Right lobe of liver (tissue), 4 donors: Measurements from ENCODE around the gene CST3.

Experiments used
- POLR2A ChIP-seq: fragments of 450-650 bp; IDR thresholded peaks from one replicate; pipeline ENCODE4 v1.6.1; 2017; ENCODE audit warnings: antibody characterized with exemption, mild to moderate bottlenecking
- TF ChIP-seq, protein P1 (sequence below), 4 donors: fragments of 200-600 bp in 3 of 4; fragments of 450-650 bp in 1 of 4; IDR thresholded peaks; one replicate each; pipeline versions ENCODE4 v1.5.1 to v1.8.0; 2016 to 2022; ENCODE audit warnings: antibody characterized with exemption in 4 of 4, mild to moderate bottlenecking in 2 of 4
- donor health status: DM: no; HTN: no; CAD: no.
- donor health status: DM: no; HTN: no; CAD: no.
- donor health status: DM: no; HTN: yes; CAD: no.

DNA sequence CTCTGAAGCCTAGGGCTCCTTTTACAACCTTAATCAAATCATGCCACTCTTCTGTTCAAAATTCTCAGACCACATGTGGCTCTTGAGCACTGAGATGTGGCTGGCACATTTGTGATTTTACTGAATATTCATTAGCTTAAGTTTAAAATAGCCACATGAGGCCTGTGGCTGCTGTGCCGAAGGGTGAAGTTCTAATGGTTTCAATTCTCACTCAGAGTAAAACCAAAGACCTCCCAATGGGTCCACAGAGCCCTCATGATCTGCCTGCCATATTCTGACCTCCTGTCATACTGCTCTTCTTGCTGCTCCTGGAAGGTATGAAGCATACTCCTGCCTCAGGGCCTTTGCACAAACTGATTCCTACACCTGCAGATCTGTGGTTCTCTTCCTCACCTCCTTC lies 7.8 kb upstream of the CST3 start:
- TF ChIP-seq, protein P1, sequence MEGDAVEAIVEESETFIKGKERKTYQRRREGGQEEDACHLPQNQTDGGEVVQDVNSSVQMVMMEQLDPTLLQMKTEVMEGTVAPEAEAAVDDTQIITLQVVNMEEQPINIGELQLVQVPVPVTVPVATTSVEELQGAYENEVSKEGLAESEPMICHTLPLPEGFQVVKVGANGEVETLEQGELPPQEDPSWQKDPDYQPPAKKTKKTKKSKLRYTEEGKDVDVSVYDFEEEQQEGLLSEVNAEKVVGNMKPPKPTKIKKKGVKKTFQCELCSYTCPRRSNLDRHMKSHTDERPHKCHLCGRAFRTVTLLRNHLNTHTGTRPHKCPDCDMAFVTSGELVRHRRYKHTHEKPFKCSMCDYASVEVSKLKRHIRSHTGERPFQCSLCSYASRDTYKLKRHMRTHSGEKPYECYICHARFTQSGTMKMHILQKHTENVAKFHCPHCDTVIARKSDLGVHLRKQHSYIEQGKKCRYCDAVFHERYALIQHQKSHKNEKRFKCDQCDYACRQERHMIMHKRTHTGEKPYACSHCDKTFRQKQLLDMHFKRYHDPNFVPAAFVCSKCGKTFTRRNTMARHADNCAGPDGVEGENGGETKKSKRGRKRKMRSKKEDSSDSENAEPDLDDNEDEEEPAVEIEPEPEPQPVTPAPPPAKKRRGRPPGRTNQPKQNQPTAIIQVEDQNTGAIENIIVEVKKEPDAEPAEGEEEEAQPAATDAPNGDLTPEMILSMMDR (IDR thresholded peaks at IDR 0.05) = no peak
- TF ChIP-seq POLR2A = no peak
